Type B pancreatic cell (in vitro differentiated cells): ENCODE data around the gene TNRC6B. TPM values are rescaled to one million over a fixed set of nuclear protein-coding genes. Genes with fewer than 3 reads are reported as not detected.
"Not testable (repeated sequence)": the region's sequence is repeated elsewhere in the genome, so short reads cannot be mapped to it uniquely, and the experiment has no call there.

Source experiments
- DNase-seq: peaks from one replicate; pipeline ENCODE4 v3.0.0; 2021; ENCODE audit warnings: mixed read lengths; ENCODE audit not compliant: unreplicated experiment; ENCODE audit errors: extremely low spot score
- H3K27ac Mint-ChIP-seq: 2 replicates; pipeline ENCODE4 v1.8.0; 2021; ENCODE audit warnings: mild to moderate bottlenecking, mixed read lengths
- H3K27me3 Mint-ChIP-seq: 2 replicates; pipeline ENCODE4 v1.8.0; 2021; ENCODE audit warnings: mixed read lengths
- H3K36me3 Mint-ChIP-seq: 2 replicates; pipeline ENCODE4 v1.8.0; 2021; ENCODE audit warnings: mixed read lengths
- H3K4me1 Mint-ChIP-seq: one replicate; pipeline ENCODE4 v1.8.0; 2021; ENCODE audit warnings: mixed read lengths; ENCODE audit not compliant: unreplicated experiment
- H3K4me3 Mint-ChIP-seq: 2 replicates; pipeline ENCODE4 v1.8.0; 2021; ENCODE audit warnings: mild to moderate bottlenecking, mixed read lengths
- H3K9me3 Mint-ChIP-seq: 2 replicates; pipeline ENCODE4 v1.8.0; 2021; ENCODE audit warnings: mixed read lengths
- total RNA-seq: library from RNA; stranded (reverse); gene quantifications from 2 replicates; pipeline ENCODE4 v1.2.1, GENCODE V29; 2021; ENCODE audit warnings: low replicate concordance
- TF ChIP-seq, protein P1 (sequence below): fragments of 200-600 bp; sonication (generic); conservative IDR thresholded peaks from 2 replicates; pipeline ENCODE4 v1.5.0; 2021; ENCODE audit warnings: antibody characterized with exemption, mild to moderate bottlenecking

TNRC6B gene
- total RNA-seq, 1 donor from 2014 or later, result 50.7 TPM

DNA sequence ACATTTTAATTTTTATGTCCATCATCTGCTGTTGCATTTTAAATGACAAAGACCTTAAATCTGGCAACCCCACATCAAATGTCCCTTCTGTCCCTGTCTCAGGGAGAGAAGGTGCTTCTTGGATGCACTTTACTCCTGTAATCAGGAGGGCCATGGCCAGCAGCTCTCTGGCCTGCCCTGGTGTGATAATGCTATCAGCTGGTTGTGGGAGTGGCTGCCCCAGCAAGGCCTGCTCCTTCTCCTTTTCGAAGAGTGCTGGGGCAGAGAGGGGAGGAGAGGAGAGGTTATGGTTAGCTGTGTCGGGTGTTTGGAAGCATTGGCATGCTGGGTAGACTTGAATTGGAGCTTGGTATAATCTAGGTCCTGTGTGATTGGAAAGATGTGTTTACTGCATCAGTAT is 12.8 kb downstream of the TNRC6B start:
- no peaks in the 10 kb centered on the region for H3K27me3 Mint-ChIP-seq
- peaks cover 6% of the 10 kb centered on the region for H3K9me3 Mint-ChIP-seq
- no peak overlapping the region for H3K27ac Mint-ChIP-seq
- TF ChIP-seq, protein P1, sequence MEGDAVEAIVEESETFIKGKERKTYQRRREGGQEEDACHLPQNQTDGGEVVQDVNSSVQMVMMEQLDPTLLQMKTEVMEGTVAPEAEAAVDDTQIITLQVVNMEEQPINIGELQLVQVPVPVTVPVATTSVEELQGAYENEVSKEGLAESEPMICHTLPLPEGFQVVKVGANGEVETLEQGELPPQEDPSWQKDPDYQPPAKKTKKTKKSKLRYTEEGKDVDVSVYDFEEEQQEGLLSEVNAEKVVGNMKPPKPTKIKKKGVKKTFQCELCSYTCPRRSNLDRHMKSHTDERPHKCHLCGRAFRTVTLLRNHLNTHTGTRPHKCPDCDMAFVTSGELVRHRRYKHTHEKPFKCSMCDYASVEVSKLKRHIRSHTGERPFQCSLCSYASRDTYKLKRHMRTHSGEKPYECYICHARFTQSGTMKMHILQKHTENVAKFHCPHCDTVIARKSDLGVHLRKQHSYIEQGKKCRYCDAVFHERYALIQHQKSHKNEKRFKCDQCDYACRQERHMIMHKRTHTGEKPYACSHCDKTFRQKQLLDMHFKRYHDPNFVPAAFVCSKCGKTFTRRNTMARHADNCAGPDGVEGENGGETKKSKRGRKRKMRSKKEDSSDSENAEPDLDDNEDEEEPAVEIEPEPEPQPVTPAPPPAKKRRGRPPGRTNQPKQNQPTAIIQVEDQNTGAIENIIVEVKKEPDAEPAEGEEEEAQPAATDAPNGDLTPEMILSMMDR, result no peak
- no peak overlapping the region for H3K4me3 Mint-ChIP-seq
- H3K4me1 Mint-ChIP-seq, result peaks cover 39% of the 10 kb centered on the region
- H3K36me3 Mint-ChIP-seq, result peaks cover 15% of the 10 kb centered on the region
- no peak for DNase-seq

DNA sequence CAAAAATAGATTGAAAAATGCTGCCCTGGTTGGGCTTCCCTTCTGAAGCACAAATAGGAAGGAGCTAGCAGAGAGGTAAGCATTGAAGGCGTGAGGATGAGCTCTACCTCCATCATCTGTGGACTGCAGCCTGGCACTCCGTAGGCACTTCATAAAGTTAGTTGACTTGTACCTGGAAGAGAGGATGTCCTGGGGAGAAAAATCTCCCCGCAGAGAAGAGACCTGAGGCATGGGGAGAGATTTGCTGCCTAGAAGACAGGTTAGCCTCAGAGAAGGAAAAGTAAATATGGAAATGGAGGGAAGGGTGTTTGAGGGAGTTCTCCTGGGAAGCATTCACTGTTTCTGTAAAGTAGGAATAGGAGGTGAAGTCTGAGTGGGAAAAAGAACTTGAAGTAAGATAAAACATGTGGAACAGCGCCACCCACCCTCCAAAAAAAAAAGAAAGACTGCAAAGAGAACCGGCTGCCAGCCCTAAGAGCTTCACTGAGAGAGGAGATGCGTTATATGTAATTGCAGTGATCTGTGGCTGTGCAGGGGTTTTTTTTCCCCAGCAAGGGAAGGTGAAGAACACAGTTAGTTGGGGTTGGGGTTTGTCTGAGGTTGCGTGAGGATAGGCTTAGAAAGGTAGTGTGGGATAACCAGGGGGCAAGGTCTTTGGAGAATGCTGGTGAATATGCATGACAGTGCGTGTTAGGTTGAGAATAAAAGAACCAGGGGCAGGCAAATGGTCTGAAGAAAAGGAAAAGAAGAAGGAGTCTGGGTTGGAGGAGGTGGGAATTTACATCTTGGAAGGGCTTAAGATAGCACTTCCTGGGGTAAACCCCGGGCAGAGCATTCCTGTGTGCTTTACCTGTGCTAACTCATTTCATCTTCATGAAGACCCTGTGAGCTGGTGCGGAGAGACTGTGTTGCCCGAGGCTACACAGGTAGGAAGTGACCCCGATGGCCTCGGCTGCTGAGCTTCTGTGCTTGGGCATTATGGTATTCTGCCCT is 16.0 kb downstream of the TNRC6B start:
- Mint-ChIP-seq H3K4me3 (peak overlapping the region; percentile 22), H3K4me1 (peaks cover 51% of the 10 kb centered on the region), H3K9me3 (no peaks in the 10 kb centered on the region), H3K27ac (peak overlapping the region; percentile 46), H3K27me3 (no peaks in the 10 kb centered on the region), H3K36me3 (peaks cover 14% of the 10 kb centered on the region)
- no peak for DNase-seq
- TF ChIP-seq, protein P1, result peak; percentile 50

DNA sequence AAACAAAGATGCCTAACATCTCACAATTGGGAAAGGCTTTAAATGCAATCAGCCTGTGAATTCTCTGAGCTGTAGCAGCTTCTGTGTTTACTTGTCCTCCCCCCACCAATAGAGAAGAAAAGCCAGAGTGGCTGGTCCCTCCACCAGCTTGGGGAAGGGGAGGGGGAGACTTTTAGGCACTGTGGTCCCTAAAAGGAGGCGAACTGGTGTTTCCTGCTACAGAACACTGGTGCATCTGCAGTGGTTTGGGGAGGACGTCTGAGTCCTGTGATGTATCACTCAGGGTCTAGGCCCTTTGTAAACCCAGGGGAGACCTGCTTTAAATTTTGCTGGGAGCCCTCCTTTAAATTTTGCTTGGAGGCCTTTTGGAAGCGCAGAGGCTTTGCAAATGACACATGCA is 16.9 kb downstream of the TNRC6B start:
- TF ChIP-seq, protein P1, result no peak
- Mint-ChIP-seq H3K4me1 (peaks cover 53% of the 10 kb centered on the region), H3K27ac (peak overlapping the region; percentile 50), H3K4me3 (no peak overlapping the region), H3K9me3 (no peaks in the 10 kb centered on the region), H3K27me3 (no peaks in the 10 kb centered on the region), H3K36me3 (peaks cover 20% of the 10 kb centered on the region)
- no peak for DNase-seq

DNA sequence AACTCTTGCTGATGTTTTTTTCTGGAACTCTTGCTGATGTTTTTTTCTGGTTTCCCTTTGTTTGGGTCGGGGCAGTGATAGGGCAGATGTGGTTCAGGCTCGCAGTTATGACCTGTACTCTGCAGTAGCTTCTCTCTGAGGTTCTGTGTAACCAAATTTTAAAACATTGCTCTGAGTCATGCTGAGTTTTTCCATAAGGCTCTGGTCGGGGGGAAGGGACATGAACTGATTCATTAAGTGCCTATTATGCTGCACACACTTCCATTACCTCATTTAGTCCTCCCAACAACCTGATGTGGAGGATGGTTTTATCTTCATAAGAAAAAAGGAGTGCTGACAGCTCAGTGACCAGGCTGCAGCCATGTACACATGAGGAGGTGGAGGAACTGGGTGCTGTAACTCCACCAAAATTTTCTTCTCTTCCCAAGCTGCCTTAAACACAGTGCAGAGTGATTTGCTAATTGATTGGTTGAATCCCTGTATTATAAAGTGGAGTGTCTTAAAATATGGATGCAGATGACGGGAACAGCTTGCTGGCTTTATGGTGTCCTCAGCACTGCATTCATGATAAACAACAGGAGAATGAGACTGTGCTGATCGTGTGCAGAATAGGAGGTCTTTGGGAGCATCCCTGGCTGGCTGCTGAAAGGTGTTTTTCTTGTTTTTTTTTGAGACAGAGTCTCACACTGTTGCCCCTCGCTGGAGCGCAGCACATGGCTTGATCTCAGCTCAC is 19.1 kb downstream of the TNRC6B start:
- Mint-ChIP-seq H3K4me1 (peaks cover 44% of the 10 kb centered on the region), H3K36me3 (peaks cover 11% of the 10 kb centered on the region), H3K9me3 (no peaks in the 10 kb centered on the region), H3K4me3 (peak overlapping the region; percentile 10), H3K27ac (no peak overlapping the region), H3K27me3 (no peaks in the 10 kb centered on the region)
- TF ChIP-seq, protein P1, result no peak
- DNase-seq, result no peak

DNA sequence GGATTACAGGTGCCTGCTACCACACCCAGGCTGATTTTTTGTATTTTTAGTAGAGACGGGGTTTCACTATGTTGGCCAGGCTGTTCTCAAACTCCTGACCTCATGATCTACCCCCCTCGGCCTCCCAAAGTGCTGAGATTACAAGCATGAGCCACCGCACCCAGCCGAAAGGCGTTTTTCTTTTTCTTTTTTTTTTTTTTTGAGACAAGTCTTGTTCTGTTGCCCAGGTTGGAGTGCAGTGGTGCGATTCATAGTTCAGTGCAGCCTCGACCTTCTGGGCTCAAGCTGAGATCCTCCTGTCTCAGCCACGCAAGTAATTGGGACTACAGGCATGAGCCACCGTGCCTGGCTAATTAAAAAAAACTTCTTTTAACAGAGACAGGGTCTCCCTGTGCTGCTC is 19.7 kb downstream of the TNRC6B start:
- Mint-ChIP-seq H3K4me1 (peaks cover 42% of the 10 kb centered on the region), H3K36me3 (peaks cover 11% of the 10 kb centered on the region)
- not testable (repeated sequence) for H3K27ac Mint-ChIP-seq, H3K9me3 Mint-ChIP-seq, DNase-seq, H3K4me3 Mint-ChIP-seq, H3K27me3 Mint-ChIP-seq

DNA sequence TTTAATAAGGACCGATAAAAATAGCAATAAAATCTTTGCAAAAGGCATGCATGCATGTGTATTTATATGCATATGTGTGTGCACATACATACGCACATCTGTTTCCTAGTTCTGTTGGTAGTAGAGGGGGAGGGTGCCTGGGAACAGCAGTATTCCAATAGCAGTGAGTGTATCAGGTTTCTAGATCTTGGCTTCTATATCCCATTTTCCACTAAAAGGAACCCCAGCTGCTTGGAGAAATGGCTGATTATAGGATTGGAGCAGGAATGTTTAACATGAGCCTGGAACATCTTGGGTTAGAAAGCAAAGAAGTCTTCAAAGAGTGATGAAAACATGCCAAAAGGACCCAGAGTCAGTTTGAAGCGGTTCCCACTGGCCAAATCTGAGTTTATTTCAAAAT is 21.0 kb downstream of the TNRC6B start:
- Mint-ChIP-seq H3K36me3 (peaks cover 11% of the 10 kb centered on the region), H3K27me3 (no peaks in the 10 kb centered on the region), H3K9me3 (no peaks in the 10 kb centered on the region), H3K4me1 (peaks cover 38% of the 10 kb centered on the region), H3K27ac (no peak overlapping the region), H3K4me3 (no peak overlapping the region)
- DNase-seq, result no peak
- TF ChIP-seq, protein P1, result no peak
